DND-41 (cell line): ENCODE measurements around the gene DAD1.

Experiments
- CTCF ChIP-seq: IDR thresholded peaks from 2 replicates; pipeline ENCODE4 v1.5.1; 2012; ENCODE audit warnings: borderline replicate concordance, low read length, moderate library complexity, mild to moderate bottlenecking; ENCODE audit not compliant: poor library complexity, severe bottlenecking; ENCODE audit errors: extremely low read depth
- EZH2 ChIP-seq: IDR thresholded peaks from 3 replicates; pipeline ENCODE4 v1.6.1; 2012; ENCODE audit warnings: borderline replicate concordance, low read depth, mild to moderate bottlenecking, moderate library complexity, low read length, inconsistent platforms; ENCODE audit not compliant: severe bottlenecking

- TF ChIP-seq CTCF = no peak
- no peak for TF ChIP-seq EZH2
Observed at GRCh38 chr14:22536853-22537338, 52.1 kb downstream of the DAD1 start.
